Endothelial cell of umbilical vein (primary cell): ENCODE data around the gene TXNRD3. TPM values are rescaled to one million over a fixed set of nuclear protein-coding genes. Genes with fewer than 3 reads are reported as not detected.

ENCODE experiments used
- BruUV-seq: library from RNA; stranded (reverse); fragments of 400-500 nt; replicated peaks from 2 replicates; lab custom pipeline; 2021; lab: Mats Ljungman, UMichigan
- CTCF ChIA-PET: fragments of 300-600, 350-600 bp; sonication (Branson Sonifier 250); formaldehyde crosslinking; loops from one replicate; lab custom pipeline; 2021; ENCODE audit warnings: antibody characterized with exemption, inconsistent platforms; lab: Charles Lee
- POLR2A ChIA-PET: fragments of 300-600, 350-600 bp; sonication (Branson Sonifier 250); formaldehyde crosslinking; loops from one replicate; lab custom pipeline; 2021; ENCODE audit warnings: antibody characterized with exemption, inconsistent platforms; lab: Charles Lee
- DNase-seq: peaks from one replicate; pipeline ENCODE4 v3.0.0-alpha.2; 2011; ENCODE audit warnings: low read depth, low spot score
- FAIRE-seq: peaks from 2 replicates; lab custom pipeline; 2011; peaks lifted over from hg19 to GRCh38; lab: Jason Lieb, UNC
- H2AFZ ChIP-seq: 2 replicates; pipeline ENCODE4 v1.6.0; 2012; ENCODE audit warnings: low read depth, low read length, control low read depth, inconsistent platforms
- H3K27ac ChIP-seq: 2 replicates; pipeline ENCODE4 v1.5.1; 2011; ENCODE audit warnings: low read depth, mild to moderate bottlenecking, control low read depth, low read length, moderate library complexity; ENCODE audit not compliant: insufficient read depth
- H3K27me3 ChIP-seq, 2 experiments: 2 replicates each; pipeline versions ENCODE4 v1.6.0 to v1.6.1; 2011; ENCODE audit warnings: low read length in 2 of 2, mixed read lengths in 1 of 2; ENCODE audit not compliant: control insufficient read depth in 2 of 2, insufficient read depth in 2 of 2
- H3K36me3 ChIP-seq, 2 experiments: 2 replicates in 1 of 2; 3 replicates in 1 of 2; pipeline ENCODE4 v1.5.1; 2011; ENCODE audit warnings: low read length in 2 of 2, mild to moderate bottlenecking in 1 of 2, moderate library complexity in 1 of 2; ENCODE audit not compliant: control insufficient read depth in 2 of 2, insufficient read depth in 2 of 2; ENCODE audit errors: extremely low read depth in 1 of 2
- H3K4me1 ChIP-seq: 3 replicates; pipeline ENCODE4 v1.5.1; 2011; ENCODE audit warnings: mild to moderate bottlenecking, low read length; ENCODE audit not compliant: control insufficient read depth, insufficient read depth; ENCODE audit errors: extremely low read depth
- H3K4me2 ChIP-seq: 2 replicates; pipeline ENCODE4 v1.6.1; 2011; ENCODE audit warnings: low read length, control low read depth, mixed read lengths; ENCODE audit not compliant: insufficient read depth
- H3K4me3 ChIP-seq, 3 experiments: fragments of 200-600 bp in 1 of 3; sonication (generic), shearing (Covaris generic) in 1 of 3; replicated peaks in 1 of 3; 2 replicates each; pipeline ENCODE4 v1.5.1; 2011 to 2016; ENCODE audit warnings: control low read depth in 3 of 3, low read length in 3 of 3, mild to moderate bottlenecking in 2 of 3, inconsistent platforms in 1 of 3, low read depth in 1 of 3, moderate library complexity in 1 of 3; ENCODE audit not compliant: insufficient read depth in 1 of 3
- H3K79me2 ChIP-seq: 2 replicates; pipeline ENCODE4 v1.6.0; 2012; ENCODE audit warnings: low read length, inconsistent platforms; ENCODE audit not compliant: control insufficient read depth, insufficient read depth
- H3K9ac ChIP-seq: replicated peaks from 2 replicates; pipeline ENCODE3; 2011; ENCODE audit warnings: low read length, control low read depth; ENCODE audit not compliant: insufficient read depth; ENCODE audit errors: extremely low read depth
- H3K9me1 ChIP-seq: replicated peaks from 3 replicates; pipeline ENCODE4 v1.6.0; 2011; ENCODE audit warnings: mild to moderate bottlenecking, low read length; ENCODE audit not compliant: control insufficient read depth, insufficient read depth; ENCODE audit errors: extremely low read depth
- H3K9me3 ChIP-seq: replicated peaks from 2 replicates; pipeline ENCODE4 v1.5.1; 2012; ENCODE audit warnings: low read length, inconsistent platforms; ENCODE audit not compliant: control insufficient read depth, insufficient read depth
- H4K20me1 ChIP-seq: replicated peaks from 2 replicates; pipeline ENCODE3; 2011; ENCODE audit warnings: mild to moderate bottlenecking, low read length; ENCODE audit not compliant: control insufficient read depth, insufficient read depth; ENCODE audit errors: extremely low read depth
- CTCF ChIP-seq, 2 donors: IDR thresholded peaks; 1 replicate in 1 of 2; 2 replicates in 1 of 2; pipeline ENCODE4 v1.5.1; 2011; ENCODE audit warnings: low read length in 2 of 2, mild to moderate bottlenecking in 2 of 2, moderate library complexity in 2 of 2, control low read depth in 1 of 2, inconsistent platforms in 1 of 2, low read depth in 1 of 2; ENCODE audit not compliant: insufficient read depth in 1 of 2; ENCODE audit errors: extremely low read depth in 1 of 2
- EZH2 ChIP-seq: IDR thresholded peaks from 2 replicates; pipeline ENCODE4 v1.6.1; 2012; ENCODE audit warnings: borderline replicate concordance, low read depth, mild to moderate bottlenecking, moderate library complexity, low read length, inconsistent platforms; ENCODE audit not compliant: severe bottlenecking
- FOS ChIP-seq: IDR thresholded peaks from 2 replicates; pipeline ENCODE4 v1.6.1; 2011; ENCODE audit warnings: mild to moderate bottlenecking, low read length, moderate library complexity, borderline replicate concordance; ENCODE audit not compliant: insufficient read depth
- GATA2 ChIP-seq: IDR thresholded peaks from 2 replicates; pipeline ENCODE4 v1.7.0; 2011; ENCODE audit warnings: low read depth, mild to moderate bottlenecking, moderate library complexity, mixed read lengths, low read length; ENCODE audit not compliant: insufficient read length, insufficient read depth
- JUN ChIP-seq: IDR thresholded peaks from 2 replicates; pipeline ENCODE4 v1.6.1; 2011; ENCODE audit warnings: borderline replicate concordance, low read depth; ENCODE audit not compliant: insufficient read length, insufficient read depth
- MAX ChIP-seq: IDR thresholded peaks from 2 replicates; pipeline ENCODE4 v1.6.1; 2011; ENCODE audit not compliant: insufficient read depth, insufficient read length
- MYC ChIP-seq: IDR thresholded peaks from one replicate; pipeline ENCODE4 v1.6.1; 2011; ENCODE audit warnings: mild to moderate bottlenecking, low read depth, low read length
- POLR2A ChIP-seq: IDR thresholded peaks from 2 replicates; pipeline ENCODE4 v1.6.1; 2012; ENCODE audit warnings: low read depth, mild to moderate bottlenecking, control low read depth, low read length
- POLR2AphosphoS5 ChIP-seq: IDR thresholded peaks from 2 replicates; pipeline ENCODE4 v1.6.1; 2012; ENCODE audit warnings: low read depth, mild to moderate bottlenecking, control low read depth, low read length, moderate library complexity; ENCODE audit not compliant: insufficient read depth
- dilution Hi-C: fragments of 300-500 bp; cut with MboI; formaldehyde crosslinking; loops from one replicate; pipeline ENCODE4 v1.15.0; 2019; ENCODE audit warnings: low sequenced_read_pairs; ENCODE audit not compliant: extremely low pct_ligation_motif_present
- intact Hi-C: fragments of 100-400 bp; cut with micrococcal nuclease; formaldehyde crosslinking; loops from one replicate; pipeline ENCODE4 v1.10.0; 2022
- polyA plus RNA-seq, 4 experiments: library from polyadenylated mRNA; depleted of rRNA in 3 of 4; stranded (reverse) in 3 of 4; unstranded in 1 of 4; fragments of >200 nt; gene quantifications; 2 replicates each; pipeline versions ENCODE4 v1.2.1 to v1.2.3, GENCODE V29; 2011 to 2012; ENCODE audit warnings: missing spikeins in 1 of 4
- total RNA-seq: library from RNA; stranded (reverse); gene quantifications from 2 replicates; pipeline ENCODE4 v1.2.3, GENCODE V29; 2021

Gene TXNRD3
- total and polyA plus RNA-seq, 2 donors (not counting 3 experiments of a cell fraction or from before 2014, with no cell fraction given), result 2.6 to 7.1 TPM

- Histone ChIP-seq H3K36me3 (peaks cover 0 to 2% of the 10 kb centered on the region in 2 experiments), H3K4me2 (no peak overlapping the region), H3K9me1 (no peaks in the 10 kb centered on the region), H3K4me3 (no peak overlapping the region), H3K27me3 (no peaks in the 10 kb centered on the region), H3K9me3 (no peaks in the 10 kb centered on the region), H3K27ac (no peak overlapping the region), H2AFZ (no peak overlapping the region), H3K9ac (no peak overlapping the region), H4K20me1 (no peaks in the 10 kb centered on the region), H3K4me1 (peaks cover 12% of the 10 kb centered on the region), H3K79me2 (no peaks in the 10 kb centered on the region)
- dilution Hi-C loops (no loop called here), intact Hi-C loops (no loop called here)
- FAIRE-seq (no peak), DNase-seq (no peak)
- POLR2A ChIA-PET, result no interaction called here
- TF ChIP-seq EZH2 (no peak), GATA2 (no peak), MAX (no peak), POLR2A (no peak), FOS (no peak), POLR2AphosphoS5 (no peak), JUN (no peak), CTCF (IDR thresholded peaks at IDR 0.05; ENCODE audit: extremely low read depth in 1 of 2, insufficient read depth in 1 of 2, low read depth in 1 of 2, low read length in 2 of 2) (no peak), MYC (no peak)
- CTCF ChIA-PET, result interaction anchor here (1.6 kb wide), 1 partner anchor 12 kb away, joined by 5 read pairs; no protein-coding TSS in a partner anchor
- no TSS peak for BruUV-seq
These were observed 45.0 kb downstream of the TXNRD3 start for GRCh38 chr3:126609909-126610308.
